ENCODE measurements around the gene DYNC2I2. TPM values are rescaled to one million over a fixed set of nuclear protein-coding genes. Genes with fewer than 3 reads are reported as not detected.
"Not testable (repeated sequence)": the region's sequence is repeated elsewhere in the genome, so short reads cannot be mapped to it uniquely, and the experiment has no call there.

DYNC2I2 gene
- total RNA-seq, 1 donor from 2014 or later, result 71.9 TPM

DNA sequence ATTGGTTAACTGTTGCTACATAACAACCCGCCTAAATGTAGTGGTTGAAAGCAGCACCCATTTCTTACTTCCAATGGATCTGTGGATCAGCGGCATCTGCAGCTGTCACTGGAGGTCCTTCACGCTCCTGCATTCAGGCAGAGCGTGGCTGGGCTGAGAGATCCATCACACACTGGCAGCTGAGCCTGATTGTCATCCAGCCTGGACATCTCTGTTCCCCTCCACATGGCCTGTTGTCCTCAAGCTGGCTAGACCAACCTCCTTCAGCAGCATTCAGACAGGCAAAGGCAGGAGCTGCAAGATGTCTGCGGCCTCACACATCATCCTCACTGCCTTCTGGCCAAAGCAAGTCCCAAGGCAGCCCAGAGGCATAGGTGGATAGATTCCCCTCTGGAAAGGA, 36.9 kb downstream of the DYNC2I2 start:
- no peak for DNase-seq (ENCODE audit: extremely low read depth, low read depth, low spot score)

DNA sequence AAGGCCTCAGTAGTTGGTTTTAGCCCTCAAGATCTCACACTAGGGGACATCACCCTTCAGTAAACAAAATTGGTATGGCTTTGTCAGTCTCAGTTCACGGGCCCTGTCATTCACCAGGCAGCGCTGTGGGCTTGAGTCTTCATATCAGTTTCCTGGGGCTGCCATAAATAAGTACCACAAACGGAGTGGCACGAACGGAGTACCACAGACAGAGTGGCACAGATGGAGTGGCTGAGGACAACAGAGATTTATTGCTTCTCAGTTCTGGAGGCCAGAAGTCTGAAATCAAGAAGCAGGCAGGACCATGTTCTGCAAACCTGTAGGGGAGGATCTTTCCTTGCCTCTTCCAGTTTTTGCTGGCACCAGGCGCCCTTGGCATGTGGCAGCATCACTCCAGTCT, 37.5 kb downstream of the DYNC2I2 start:
- DNase-seq (ENCODE audit: extremely low read depth, low read depth, low spot score), result no peak

GRCh38 chr9:128617943-128618342, 38.7 kb downstream of the DYNC2I2 start:
- no peak for DNase-seq (ENCODE audit: extremely low read depth, low read depth, low spot score)

GRCh38 chr9:128615571-128615970, 41.1 kb downstream of the DYNC2I2 start:
- DNase-seq (ENCODE audit: extremely low read depth, low read depth, low spot score), result no peak

- DNase-seq (ENCODE audit: extremely low read depth, low read depth, low spot score), result no peak
Measured at GRCh38 chr9:128614728-128615127, 41.9 kb downstream of the DYNC2I2 start.

GRCh38 chr9:128611600-128612394, 44.9 kb downstream of the DYNC2I2 start:
- DNase-seq (ENCODE audit: extremely low read depth, low read depth, low spot score), result no peak

- no peak for DNase-seq (ENCODE audit: extremely low read depth, low read depth, low spot score)
Measured at GRCh38 chr9:128610897-128611296, 45.8 kb downstream of the DYNC2I2 start.

- DNase-seq (ENCODE audit: extremely low read depth, low read depth, low spot score), result no peak
Measured at GRCh38 chr9:128607642-128608350, 48.9 kb downstream of the DYNC2I2 start.

GRCh38 chr9:128603697-128604096, 53.0 kb downstream of the DYNC2I2 start:
- DNase-seq (ENCODE audit: extremely low read depth, low read depth, low spot score), result no peak

- no peak for DNase-seq (ENCODE audit: extremely low read depth, low read depth, low spot score)
Measured at GRCh38 chr9:128600099-128600498, 56.5 kb downstream of the DYNC2I2 start.

DNA sequence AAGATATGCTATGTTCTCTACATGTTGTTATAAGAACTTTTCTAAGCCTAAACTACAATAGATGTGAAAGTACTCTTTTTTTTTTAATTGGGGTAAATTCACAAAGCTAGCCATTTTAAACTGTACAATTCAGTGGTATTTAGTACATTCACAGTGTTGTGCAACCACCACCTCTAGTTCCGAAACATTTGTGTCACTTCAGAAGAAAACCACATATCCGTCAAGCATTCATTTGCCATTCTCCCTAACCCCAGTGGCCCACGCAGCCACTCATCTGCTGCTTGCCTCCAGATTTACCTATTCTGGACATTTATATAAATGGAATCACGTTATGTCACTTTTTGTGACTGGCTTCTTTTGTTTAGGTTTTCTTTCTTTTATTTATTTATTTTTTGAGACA, 61.2 kb downstream of the DYNC2I2 start:
- no peak for DNase-seq (ENCODE audit: extremely low read depth, low read depth, low spot score)

- no peak for DNase-seq (ENCODE audit: extremely low read depth, low read depth, low spot score)
Measured at GRCh38 chr9:128593856-128594255, 62.8 kb downstream of the DYNC2I2 start.

- no peak for DNase-seq (ENCODE audit: extremely low read depth, low read depth, low spot score)
Measured at GRCh38 chr9:128593039-128593438, 63.6 kb downstream of the DYNC2I2 start.

DNA sequence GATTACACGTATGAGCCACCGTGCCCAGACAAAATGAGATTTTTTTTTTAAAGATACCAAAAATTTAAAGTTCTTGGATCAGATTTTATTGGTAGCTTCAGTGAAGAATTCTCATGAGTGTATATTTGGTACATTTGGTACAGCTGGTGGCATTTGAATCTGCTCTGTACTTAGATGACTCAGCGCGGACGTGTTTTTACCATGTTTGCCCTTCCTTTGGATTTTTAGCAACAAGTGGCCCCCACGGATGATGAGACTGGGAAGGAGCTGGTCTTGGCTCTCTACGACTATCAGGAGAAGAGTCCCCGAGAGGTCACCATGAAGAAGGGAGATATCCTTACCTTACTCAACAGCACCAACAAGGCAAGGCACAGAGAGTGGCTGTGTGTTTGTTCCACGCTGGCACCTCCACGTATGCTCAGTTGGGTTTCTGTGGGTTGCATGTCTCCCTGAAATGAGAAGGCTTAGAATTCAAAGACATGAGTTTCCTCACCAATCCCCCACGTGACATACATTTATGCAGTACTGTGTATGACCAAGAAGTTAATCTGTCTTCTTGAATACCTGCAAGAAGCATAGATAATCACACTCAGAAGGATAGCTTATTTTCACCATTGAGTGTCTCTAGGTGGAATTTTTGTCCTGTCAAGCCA, 67.9 kb downstream of the DYNC2I2 start:
- DNase-seq (ENCODE audit: extremely low read depth, low read depth, low spot score), result no peak

- DNase-seq (ENCODE audit: extremely low read depth, low read depth, low spot score), result no peak
Measured at GRCh38 chr9:128587453-128587852, 69.2 kb downstream of the DYNC2I2 start.

- DNase-seq (ENCODE audit: extremely low read depth, low read depth, low spot score), result not testable (repeated sequence)
Measured at GRCh38 chr9:128586934-128587333, 69.7 kb downstream of the DYNC2I2 start.

DNA sequence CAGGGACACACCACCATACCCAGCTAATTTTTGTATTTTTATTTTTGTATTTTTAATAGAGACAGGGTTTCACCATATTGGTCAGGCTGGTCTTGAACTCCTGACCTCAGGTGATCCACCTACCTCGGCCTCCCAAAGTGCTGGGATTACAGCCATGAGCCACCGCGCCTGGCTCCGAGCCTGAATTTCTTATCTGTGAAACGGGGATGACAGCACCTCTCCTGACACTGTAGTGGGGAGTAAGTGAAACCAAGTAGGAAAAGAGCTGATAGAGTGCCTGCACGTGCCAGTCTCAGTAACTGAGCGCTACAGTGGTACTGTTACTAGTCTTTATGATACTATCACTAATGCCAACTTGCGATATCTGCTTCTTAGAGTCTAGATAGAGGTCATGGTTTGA, 71.5 kb downstream of the DYNC2I2 start:
- not testable (repeated sequence) for DNase-seq (ENCODE audit: extremely low read depth, low read depth, low spot score)

Other genes with a start within 250 kb of the DYNC2I2 start
- 56.8 and 81.3 TPM in 2 replicates for gene CERCAM, start 236.0 kb downstream of the DYNC2I2 start, total RNA-seq
- gene ODF2, start 200.8 kb downstream of the DYNC2I2 start, total RNA-seq, result 19.8 and 36.9 TPM in 2 replicates
- gene GLE1, start 152.1 kb downstream of the DYNC2I2 start, total RNA-seq, result 14.4 and 21.6 TPM in 2 replicates
- gene SPTAN1, start 104.3 kb downstream of the DYNC2I2 start, total RNA-seq, result 383 and 476 TPM in 2 replicates
- gene SET, start 32.4 kb upstream of the DYNC2I2 start, total RNA-seq, result 227 and 258 TPM in 2 replicates
- gene PKN3, start 45.7 kb upstream of the DYNC2I2 start, total RNA-seq, result 14.8 and 16.9 TPM in 2 replicates
- 52.1 and 75.4 TPM in 2 replicates for gene ZDHHC12, start 67.3 kb upstream of the DYNC2I2 start, total RNA-seq
- 36.4 and 37.6 TPM in 2 replicates for gene ZER1, start 115.1 kb upstream of the DYNC2I2 start, total RNA-seq
- 22.4 and 31.6 TPM in 2 replicates for gene TBC1D13, start 130.4 kb upstream of the DYNC2I2 start, total RNA-seq
- 26.3 and 38.0 TPM in 2 replicates for gene ENDOG, start 161.7 kb upstream of the DYNC2I2 start, total RNA-seq
- gene SPOUT1, start 172.9 kb upstream of the DYNC2I2 start, total RNA-seq, result 23.8 and 28.4 TPM in 2 replicates
- 6.1 and 10.5 TPM in 2 replicates for gene KYAT1, start 225.1 kb upstream of the DYNC2I2 start, total RNA-seq
- 114 and 116 TPM in 2 replicates for gene LRRC8A, start 225.3 kb upstream of the DYNC2I2 start, total RNA-seq

Data from glomerular endothelial cell (primary cell).